Measurements from ENCODE around the gene PPP6C. TPM values are rescaled to one million over a fixed set of nuclear protein-coding genes. Genes with fewer than 3 reads are reported as not detected.

PPP6C gene
- total and polyA plus RNA-seq, 2 donors (not counting 3 experiments of a cell fraction or from before 2014, with no cell fraction given) = 19.3 to 42.6 TPM

- no peak for DNase-seq (ENCODE audit: low read depth, low spot score)
- no peak overlapping the region for H3K4me3 ChIP-seq (replicated peaks in 1 of 3; ENCODE audit: insufficient read depth in 1 of 3, low read depth in 1 of 3, low read length in 3 of 3)
- CTCF ChIA-PET = no interaction called here
- H3K9me1 ChIP-seq (replicated peaks; ENCODE audit: control insufficient read depth, extremely low read depth, insufficient read depth, low read length) = no peaks in the 10 kb centered on the region
- H3K27me3 ChIP-seq (ENCODE audit: control insufficient read depth in 2 of 2, insufficient read depth in 2 of 2, low read length in 2 of 2) = no peaks in the 10 kb centered on the region
- no peaks in the 10 kb centered on the region for H3K36me3 ChIP-seq (ENCODE audit: control insufficient read depth in 2 of 2, extremely low read depth in 1 of 2, insufficient read depth in 2 of 2, low read length in 2 of 2)
- no peak overlapping the region for H3K4me2 ChIP-seq (ENCODE audit: insufficient read depth, low read length)
- H3K79me2 ChIP-seq (ENCODE audit: control insufficient read depth, insufficient read depth, low read length) = peaks cover 81% of the 10 kb centered on the region
- POLR2A ChIA-PET = no interaction called here
- no peak overlapping the region for H2AFZ ChIP-seq (ENCODE audit: low read depth, low read length)
- peaks cover 6% of the 10 kb centered on the region for H3K4me1 ChIP-seq (ENCODE audit: control insufficient read depth, extremely low read depth, insufficient read depth, low read length)
- no peaks in the 10 kb centered on the region for H3K9me3 ChIP-seq (replicated peaks; ENCODE audit: control insufficient read depth, insufficient read depth, low read length)
- peaks cover 2% of the 10 kb centered on the region for H4K20me1 ChIP-seq (replicated peaks; ENCODE audit: control insufficient read depth, extremely low read depth, insufficient read depth, low read length)
- no TSS peak for BruUV-seq (replicated peaks)
- intact Hi-C loops (cut with micrococcal nuclease) (no loop called here), dilution Hi-C loops (cut with MboI; ENCODE audit: extremely low pct_ligation_motif_present, low sequenced_read_pairs) (no loop called here)
- FAIRE-seq = no peak
- no peak overlapping the region for H3K9ac ChIP-seq (replicated peaks; ENCODE audit: extremely low read depth, insufficient read depth, low read length)
- no peak overlapping the region for H3K27ac ChIP-seq (ENCODE audit: insufficient read depth, low read depth, low read length)
- TF ChIP-seq FOS (IDR thresholded peaks at IDR 0.05; ENCODE audit: borderline replicate concordance, insufficient read depth, low read length) = no peak
- no peak for TF ChIP-seq POLR2A (IDR thresholded peaks at IDR 0.05; ENCODE audit: low read depth, low read length)
- TF ChIP-seq MYC (IDR thresholded peaks at IDR 0.05; ENCODE audit: low read depth, low read length) = no peak
- TF ChIP-seq CTCF (IDR thresholded peaks at IDR 0.05; ENCODE audit: extremely low read depth in 1 of 2, insufficient read depth in 1 of 2, low read depth in 1 of 2, low read length in 2 of 2) = no peak
- TF ChIP-seq EZH2 (IDR thresholded peaks at IDR 0.05; ENCODE audit: borderline replicate concordance, low read depth, low read length, severe bottlenecking) = no peak
Observed at GRCh38 chr9:125177888-125178287, 11.7 kb downstream of the PPP6C start.

GRCh38 chr9:125176636-125177035, 13.0 kb downstream of the PPP6C start:
- H3K27me3 ChIP-seq (ENCODE audit: control insufficient read depth in 2 of 2, insufficient read depth in 2 of 2, low read length in 2 of 2) = no peaks in the 10 kb centered on the region
- intact Hi-C loops (cut with micrococcal nuclease) (no loop called here), dilution Hi-C loops (cut with MboI; ENCODE audit: extremely low pct_ligation_motif_present, low sequenced_read_pairs) (no loop called here)
- no TSS peak for BruUV-seq (replicated peaks)
- H3K4me1 ChIP-seq (ENCODE audit: control insufficient read depth, extremely low read depth, insufficient read depth, low read length) = peaks cover 10% of the 10 kb centered on the region
- ChIA-PET CTCF (no interaction called here), POLR2A (no interaction called here)
- H3K9me3 ChIP-seq (replicated peaks; ENCODE audit: control insufficient read depth, insufficient read depth, low read length) = no peaks in the 10 kb centered on the region
- no peaks in the 10 kb centered on the region for H3K9me1 ChIP-seq (replicated peaks; ENCODE audit: control insufficient read depth, extremely low read depth, insufficient read depth, low read length)
- H3K27ac ChIP-seq (ENCODE audit: insufficient read depth, low read depth, low read length) = no peak overlapping the region
- H3K4me2 ChIP-seq (ENCODE audit: insufficient read depth, low read length) = no peak overlapping the region
- FAIRE-seq (no peak), DNase-seq (ENCODE audit: low read depth, low spot score) (no peak)
- no peaks in the 10 kb centered on the region for H4K20me1 ChIP-seq (replicated peaks; ENCODE audit: control insufficient read depth, extremely low read depth, insufficient read depth, low read length)
- H3K9ac ChIP-seq (replicated peaks; ENCODE audit: extremely low read depth, insufficient read depth, low read length) = no peak overlapping the region
- no peaks in the 10 kb centered on the region for H3K36me3 ChIP-seq (ENCODE audit: control insufficient read depth in 2 of 2, extremely low read depth in 1 of 2, insufficient read depth in 2 of 2, low read length in 2 of 2)
- H3K4me3 ChIP-seq (replicated peaks in 1 of 3; ENCODE audit: insufficient read depth in 1 of 3, low read depth in 1 of 3, low read length in 3 of 3) = no peak overlapping the region
- H3K79me2 ChIP-seq (ENCODE audit: control insufficient read depth, insufficient read depth, low read length) = peaks cover 79% of the 10 kb centered on the region
- TF ChIP-seq FOS (IDR thresholded peaks at IDR 0.05; ENCODE audit: borderline replicate concordance, insufficient read depth, low read length) = no peak
- no peak for TF ChIP-seq POLR2A (IDR thresholded peaks at IDR 0.05; ENCODE audit: low read depth, low read length)
- TF ChIP-seq CTCF (IDR thresholded peaks at IDR 0.05; ENCODE audit: extremely low read depth in 1 of 2, insufficient read depth in 1 of 2, low read depth in 1 of 2, low read length in 2 of 2) = no peak
- TF ChIP-seq GATA2 (IDR thresholded peaks at IDR 0.05; ENCODE audit: insufficient read depth, insufficient read length, low read depth, low read length) = no peak
- TF ChIP-seq MYC (IDR thresholded peaks at IDR 0.05; ENCODE audit: low read depth, low read length) = no peak
- no peak for TF ChIP-seq POLR2AphosphoS5 (IDR thresholded peaks at IDR 0.05; ENCODE audit: insufficient read depth, low read depth, low read length)
- no peak overlapping the region for H2AFZ ChIP-seq (ENCODE audit: low read depth, low read length)
